Transverse colon (tissue), 4 donors: ENCODE results near the gene CHD6.

ENCODE experiments used
- CTCF ChIP-seq, 5 experiments: fragments of 200-600 bp in 3 of 5; fragments of 450-650 bp in 2 of 5; sonication (generic) in 3 of 5; IDR thresholded peaks; 1 replicate in 2 of 5; 2 replicates in 3 of 5; pipeline ENCODE4 v1.5.1; 2016 to 2017; ENCODE audit warnings: antibody characterized with exemption in 5 of 5, inconsistent platforms in 3 of 5, mild to moderate bottlenecking in 2 of 5, moderate library complexity in 1 of 5
- EP300 ChIP-seq: sonication (generic); formaldehyde crosslinking; IDR thresholded peaks from one replicate; pipeline ENCODE4 v1.6.1; 2017; ENCODE audit warnings: antibody characterized with exemption, low read depth
- POLR2A ChIP-seq: fragments of 450-650 bp; IDR thresholded peaks from one replicate; pipeline ENCODE4 v1.6.1; 2016; ENCODE audit warnings: antibody characterized with exemption, mild to moderate bottlenecking, moderate library complexity
- POLR2AphosphoS5 ChIP-seq, 3 donors: sonication (generic); formaldehyde crosslinking; IDR thresholded peaks; one replicate each; pipeline ENCODE4 v1.6.1; 2016; ENCODE audit warnings: antibody characterized with exemption in 3 of 3

DNA sequence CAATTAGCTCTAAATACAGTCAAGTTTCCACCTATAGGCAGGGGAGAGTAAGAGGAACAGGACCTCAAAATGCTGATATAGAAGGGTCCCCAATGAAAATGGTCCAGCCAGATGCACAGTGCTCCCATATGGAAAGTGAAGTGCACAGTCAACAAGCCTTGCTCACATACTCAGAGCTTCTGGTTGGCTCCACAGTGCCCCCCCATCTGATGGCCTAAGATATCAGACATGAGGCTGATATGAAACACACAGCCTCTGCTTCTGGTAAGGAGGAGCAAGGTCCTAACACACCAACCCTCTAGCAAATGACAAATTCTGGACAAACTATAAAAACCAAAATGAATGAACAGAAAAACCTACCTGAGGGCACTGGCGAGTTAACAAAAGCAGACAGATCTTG, 140.2 kb downstream of the CHD6 start:
- no peak for TF ChIP-seq POLR2A
- no peak for TF ChIP-seq CTCF (IDR thresholded peaks at IDR 0.05)
- TF ChIP-seq EP300, result no peak
- TF ChIP-seq POLR2AphosphoS5 (IDR thresholded peaks at IDR 0.05), result no peak
